ENCODE measurements around the gene BABAM2.

Gene BABAM2

GRCh38 chr2:28380219-28380618, 489.7 kb downstream of the BABAM2 start:
- no peak for DNase-seq (ENCODE audit: low spot score)

- DNase-seq (ENCODE audit: low spot score), result no peak
Measured at GRCh38 chr2:28381225-28382180, 491.0 kb downstream of the BABAM2 start.

- DNase-seq (ENCODE audit: low spot score), result no peak
Measured at GRCh38 chr2:28382755-28383154, 492.2 kb downstream of the BABAM2 start.

- DNase-seq (ENCODE audit: low spot score), result no peak
Measured at GRCh38 chr2:28387082-28387960, 496.8 kb downstream of the BABAM2 start.

Measured in D341Med (cell line).